ENCODE data around the gene KCNJ10.
"Not testable (repeated sequence)": the region's sequence is repeated elsewhere in the genome, so short reads cannot be mapped to it uniquely, and the experiment has no call there.

KCNJ10 gene

DNA sequence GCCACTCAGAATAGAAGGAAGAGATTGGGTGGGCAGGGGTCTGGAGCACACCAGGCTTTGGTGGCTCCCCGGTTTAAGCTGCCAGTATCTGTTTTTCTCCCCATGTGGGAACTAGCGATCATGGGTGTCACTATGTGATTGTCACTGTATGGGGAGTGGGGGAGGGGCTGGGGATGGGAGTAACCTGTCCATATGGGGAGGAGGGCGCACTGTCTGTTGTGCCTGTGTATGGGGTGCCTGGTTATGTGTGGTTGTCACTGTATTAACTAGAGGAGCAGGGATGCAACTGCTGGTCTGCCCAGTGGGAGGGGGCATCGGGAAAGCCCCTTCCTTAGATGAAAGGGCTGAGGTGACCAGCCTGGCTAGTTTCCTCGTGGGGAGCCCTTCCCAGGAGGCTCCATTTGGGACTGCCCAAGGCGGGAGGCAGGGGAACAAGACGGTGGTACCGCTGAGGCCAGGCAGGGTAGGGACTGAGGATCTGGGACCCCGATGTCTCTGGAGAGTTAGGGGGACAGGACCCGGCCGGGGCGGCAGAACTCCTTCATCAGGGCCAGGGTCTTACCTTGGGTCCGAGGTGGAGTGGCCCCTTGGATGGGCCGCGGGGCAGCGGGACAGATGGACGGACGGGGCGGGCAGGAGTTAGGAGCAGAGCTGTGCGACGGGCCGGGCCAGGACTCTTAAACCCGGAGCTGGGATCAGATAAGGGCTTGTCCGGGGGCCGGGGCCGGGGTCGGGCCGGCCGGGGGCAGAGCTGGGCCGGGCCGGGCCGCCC lies at the start of gene KCNJ10:
TSS of gene KCNJ10 (minus strand) at position 701 of the 772 bp plus-strand sequence. CDS start 27,628 bp downstream, outside the sequence.
- no peak for DNase-seq

DNA sequence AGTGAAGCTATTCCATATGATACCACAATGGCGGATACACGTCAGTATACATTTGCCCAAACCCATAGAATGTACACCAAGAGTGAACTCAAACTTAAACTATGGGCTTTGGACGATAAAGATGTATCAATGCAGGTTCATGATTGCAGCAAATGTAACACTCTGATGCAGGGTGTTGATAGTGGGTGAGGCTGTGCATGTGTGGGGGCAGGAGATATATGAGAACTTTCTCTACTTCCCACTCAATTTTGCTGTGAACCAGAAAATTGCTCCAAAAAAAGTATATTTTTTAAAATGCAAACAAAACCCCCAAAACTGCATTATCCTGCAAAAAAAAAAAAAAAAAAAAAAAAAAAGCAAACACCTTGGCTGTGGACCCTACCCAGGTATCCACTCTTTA lies 49.0 kb upstream of the KCNJ10 start:
- no peak for DNase-seq

DNA sequence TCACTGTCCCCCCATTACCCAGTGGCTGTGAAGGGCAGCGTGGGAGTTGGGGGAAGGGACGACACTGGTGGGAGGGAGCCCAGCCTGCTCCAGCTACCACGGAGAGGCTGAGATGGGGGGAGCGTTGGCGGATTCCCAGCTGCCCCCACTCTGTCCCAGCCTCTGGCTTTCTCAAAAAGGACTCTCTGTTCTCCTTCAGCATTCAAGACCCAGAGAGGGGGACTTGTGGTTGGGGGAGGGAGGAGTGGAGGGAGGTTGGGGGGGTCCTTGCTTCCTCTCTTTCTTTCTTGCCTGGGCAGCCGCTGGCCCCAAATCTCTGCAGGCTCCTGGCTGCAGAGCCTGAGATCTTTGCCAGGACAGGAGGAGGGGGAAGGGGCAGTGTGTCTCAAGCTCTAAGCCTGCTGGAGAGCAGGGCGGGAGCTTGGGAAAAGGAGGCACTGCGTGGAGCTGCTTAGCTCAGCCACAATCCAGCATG lies 47.8 kb upstream of the KCNJ10 start:
- DNase-seq, result no peak

DNA sequence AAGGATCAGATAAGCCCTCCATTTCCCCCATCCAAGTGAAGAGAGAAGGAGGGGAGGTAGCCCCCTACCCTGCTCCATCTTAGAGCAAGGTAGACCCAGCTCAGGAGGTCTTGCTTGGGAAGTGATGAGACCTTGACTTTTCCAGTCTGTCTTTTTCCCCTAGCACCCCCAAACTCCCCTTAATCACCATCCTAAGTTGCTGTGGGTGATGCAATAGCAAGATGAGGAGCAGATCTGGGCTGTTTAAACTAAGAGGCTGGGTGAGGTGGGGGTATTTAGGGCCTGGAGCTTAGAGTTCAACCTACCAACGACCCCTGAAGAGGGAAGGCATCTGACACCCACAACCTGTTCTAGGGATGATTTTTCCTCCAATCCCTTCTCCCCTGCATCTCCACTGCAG lies 47.3 kb upstream of the KCNJ10 start:
- no peak for DNase-seq

DNA sequence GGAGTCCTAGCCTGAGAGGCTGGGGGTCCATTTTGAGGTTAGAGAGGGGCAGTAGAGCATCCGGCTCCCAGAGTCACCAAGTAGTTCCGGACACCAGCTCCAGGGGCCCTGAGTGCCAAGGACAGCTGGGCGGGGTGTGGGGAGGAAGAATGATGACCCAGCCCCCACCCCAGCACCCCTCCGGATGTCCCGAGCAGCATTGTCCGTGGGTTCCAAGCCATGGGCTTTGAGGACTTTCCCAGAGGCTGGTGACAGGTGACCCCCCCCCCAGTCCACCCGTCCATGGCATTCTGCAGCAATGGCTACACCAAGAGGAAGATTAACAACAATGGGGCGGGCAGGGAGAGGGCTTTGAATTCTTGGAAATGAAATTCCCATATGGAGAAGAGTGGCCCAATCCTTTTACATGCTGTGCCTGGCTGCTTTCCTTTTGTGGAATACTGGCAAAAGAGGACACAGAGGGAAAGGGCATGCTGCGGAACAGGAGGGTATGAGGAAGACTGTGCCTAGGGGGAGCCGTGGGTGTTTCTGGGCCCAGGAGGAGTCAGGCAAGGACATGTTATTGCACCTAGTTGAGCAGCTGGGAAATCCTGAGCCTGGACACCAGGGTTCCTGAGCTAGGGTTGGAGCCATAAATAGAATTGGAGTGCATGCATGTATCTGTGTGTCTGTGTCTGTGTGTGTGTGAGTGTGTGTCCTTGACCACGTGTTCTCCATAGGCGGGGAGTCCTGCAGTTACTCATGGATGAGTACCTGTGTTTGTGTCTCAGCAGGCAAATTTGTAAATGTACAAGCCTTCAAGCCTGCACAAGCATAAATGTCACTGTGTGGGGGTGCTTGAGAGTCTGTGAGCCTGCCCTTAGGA lies 46.6 kb upstream of the KCNJ10 start:
- no peak for DNase-seq

DNA sequence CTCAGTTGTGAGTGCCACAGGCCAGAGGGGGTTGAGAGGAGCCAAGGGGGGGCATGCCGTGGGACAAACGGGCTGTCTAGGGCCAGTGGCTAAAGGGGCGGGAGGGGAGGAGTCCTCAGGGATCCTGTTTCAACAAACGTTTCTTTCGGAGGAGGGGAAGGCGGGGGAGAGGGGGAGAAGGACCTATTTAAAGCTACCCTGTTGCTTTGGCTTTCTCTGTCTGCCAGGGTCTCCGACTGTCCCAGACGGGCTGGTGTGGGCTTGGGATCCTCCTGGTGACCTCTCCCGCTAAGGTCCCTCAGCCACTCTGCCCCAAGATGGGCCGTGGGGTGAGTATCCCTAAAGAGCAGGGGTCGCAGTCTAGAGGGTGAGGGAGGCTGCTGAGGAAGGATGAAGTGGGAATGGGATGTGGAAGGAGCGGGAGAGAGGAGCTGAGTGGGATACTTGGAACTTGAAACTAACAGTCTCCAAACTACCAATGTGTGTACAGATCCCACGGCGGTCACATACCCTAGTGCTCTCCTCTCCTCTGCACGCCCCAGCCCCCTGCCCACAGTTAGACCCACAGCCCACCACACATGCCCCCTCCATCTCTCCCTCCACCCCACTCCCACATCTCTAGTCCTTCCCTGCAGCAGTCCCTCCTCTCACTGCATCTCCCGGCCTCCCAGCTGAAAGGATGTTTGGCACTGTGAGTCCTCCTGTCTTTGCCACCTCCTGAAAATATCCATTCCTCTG lies 45.8 kb upstream of the KCNJ10 start, which contains the start of gene ATP1A2:
TSS of gene ATP1A2 (plus strand) at position 215 of the 738 bp plus-strand sequence. CDS start at position 318, 103 bp downstream.
- no peak for DNase-seq

DNA sequence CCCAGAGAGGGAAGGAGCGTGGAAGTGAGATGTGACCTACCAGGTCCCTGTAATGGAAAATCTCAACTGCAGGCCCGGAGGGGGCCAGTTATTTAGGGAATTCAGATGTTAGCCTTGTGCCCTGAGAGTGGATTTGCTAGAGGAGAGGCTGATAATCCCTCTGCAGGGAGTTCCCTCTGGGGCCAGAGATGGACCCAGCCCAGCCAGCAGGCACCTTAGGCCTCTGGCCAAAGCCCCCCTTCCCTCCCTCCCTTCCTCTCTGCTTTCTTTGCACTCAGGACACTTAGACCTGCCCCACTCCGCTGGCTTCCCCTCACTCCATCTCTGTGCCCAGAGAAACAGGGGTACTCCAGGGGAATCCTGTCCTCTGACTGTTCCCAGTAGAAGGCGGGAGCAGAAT lies 44.1 kb upstream of the KCNJ10 start:
- no peak for DNase-seq

DNA sequence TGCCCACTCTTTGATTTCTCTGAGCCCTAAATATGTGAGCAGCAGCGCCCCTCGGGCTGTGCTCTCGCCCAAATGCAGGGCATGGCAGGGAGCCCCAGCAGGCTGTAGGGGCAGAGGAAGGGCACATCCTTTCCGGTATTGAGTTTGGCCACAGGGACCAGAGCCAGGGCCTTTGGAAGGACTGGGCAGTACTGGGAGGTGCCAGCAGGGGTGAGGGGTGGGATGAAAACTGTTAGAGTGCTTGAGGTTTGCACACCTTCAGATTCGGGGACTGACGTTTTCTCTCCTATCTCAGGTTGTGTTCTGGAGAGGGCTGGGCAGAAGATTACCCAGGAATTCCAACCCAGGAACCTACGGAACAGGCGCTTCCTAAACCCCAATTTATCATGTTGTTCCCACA lies 43.4 kb upstream of the KCNJ10 start:
- DNase-seq, result no peak

DNA sequence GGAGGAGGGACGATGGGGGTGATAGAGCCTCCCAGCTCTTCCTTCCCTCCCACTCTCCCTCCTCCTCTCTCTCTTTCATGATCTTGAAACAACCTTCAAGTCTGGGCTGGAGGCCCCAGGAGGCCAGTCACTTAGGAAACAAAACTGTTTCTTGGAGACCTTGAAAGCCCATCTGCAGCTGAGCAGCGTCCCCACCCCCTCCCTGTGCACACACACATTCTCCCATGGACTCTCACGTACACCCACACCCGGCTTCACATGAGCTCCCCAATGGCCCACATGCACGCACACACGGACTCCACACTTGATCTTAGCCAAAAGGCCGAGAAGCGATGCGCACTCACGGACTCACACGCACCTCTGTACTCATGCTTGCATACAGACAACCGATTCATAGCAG lies 42.4 kb upstream of the KCNJ10 start:
- DNase-seq, result no peak

DNA sequence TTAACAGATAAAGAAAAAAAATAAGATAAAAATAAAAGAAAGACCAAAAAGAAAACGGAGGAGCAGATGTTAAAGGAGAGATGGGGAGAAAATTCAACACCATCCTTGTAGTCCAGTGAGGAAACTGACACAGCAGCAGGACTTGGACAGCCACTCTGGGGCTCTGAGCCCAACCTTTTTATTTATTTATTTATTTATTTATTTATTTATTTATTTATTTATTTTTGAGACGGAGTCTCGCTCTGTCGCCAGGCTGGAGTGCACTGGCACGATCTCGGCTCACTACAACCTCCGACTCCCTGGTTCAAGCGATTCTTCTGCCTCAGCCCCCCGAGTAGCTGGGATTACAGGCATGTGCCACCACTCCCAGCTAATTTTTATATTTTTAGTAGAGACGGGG lies 41.5 kb upstream of the KCNJ10 start:
- DNase-seq, result not testable (repeated sequence)

DNA sequence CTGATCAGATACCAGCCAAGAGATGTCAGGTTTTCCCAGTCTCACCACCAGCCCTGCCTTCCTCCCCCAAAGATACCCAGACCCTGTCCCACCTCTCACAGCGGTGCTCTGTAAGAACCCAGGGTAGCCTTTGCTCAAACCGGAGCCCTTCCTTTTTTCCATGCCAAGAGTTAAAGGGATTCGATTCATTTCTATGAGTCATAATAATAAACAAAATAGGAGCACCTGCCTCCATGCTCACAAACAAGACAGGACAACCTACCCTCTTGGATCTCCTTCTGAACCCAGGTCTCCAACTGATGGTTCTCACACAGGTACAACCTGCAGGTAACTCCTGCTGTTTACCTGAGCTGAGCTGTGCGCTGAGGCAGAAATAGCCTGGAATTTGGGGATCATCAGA lies 39.7 kb upstream of the KCNJ10 start:
- no peak for DNase-seq

DNA sequence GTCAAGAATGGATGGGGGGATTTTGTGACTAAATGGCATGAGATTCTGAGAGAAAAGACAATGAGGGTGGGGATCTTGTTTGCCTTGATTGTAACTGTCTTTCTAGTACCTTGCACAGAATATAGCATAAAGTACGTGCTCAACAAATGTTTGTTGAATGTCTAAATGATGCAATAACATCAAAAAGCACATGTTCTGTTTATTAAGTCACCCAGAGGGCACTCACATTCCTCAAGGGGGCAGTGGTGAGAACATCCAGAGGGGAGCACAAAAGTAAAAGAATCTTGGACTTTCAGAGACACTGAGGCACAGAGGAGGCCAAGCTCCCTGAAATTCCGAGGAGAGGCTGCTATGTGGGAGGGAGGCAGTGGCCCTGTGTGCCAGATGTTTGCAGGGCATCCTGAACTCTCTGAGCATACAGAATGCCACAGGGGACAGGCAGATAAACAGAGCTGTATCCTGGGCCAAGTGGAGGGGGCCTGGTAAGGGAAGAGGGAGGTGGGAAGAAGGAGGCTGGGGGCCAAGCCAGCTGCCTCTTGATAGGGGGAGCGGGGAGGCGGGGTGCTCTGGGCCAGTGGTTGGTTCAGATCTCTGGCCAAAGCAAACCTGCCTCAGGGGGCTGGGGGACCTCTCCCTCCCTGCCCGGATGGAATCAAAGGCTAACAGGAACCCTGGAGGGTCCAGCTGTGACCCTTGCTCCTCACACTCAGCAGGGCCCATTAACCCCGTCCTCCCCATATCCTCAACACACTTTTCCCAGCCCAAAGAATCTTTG lies 39.1 kb upstream of the KCNJ10 start:
- DNase-seq, result no peak

DNA sequence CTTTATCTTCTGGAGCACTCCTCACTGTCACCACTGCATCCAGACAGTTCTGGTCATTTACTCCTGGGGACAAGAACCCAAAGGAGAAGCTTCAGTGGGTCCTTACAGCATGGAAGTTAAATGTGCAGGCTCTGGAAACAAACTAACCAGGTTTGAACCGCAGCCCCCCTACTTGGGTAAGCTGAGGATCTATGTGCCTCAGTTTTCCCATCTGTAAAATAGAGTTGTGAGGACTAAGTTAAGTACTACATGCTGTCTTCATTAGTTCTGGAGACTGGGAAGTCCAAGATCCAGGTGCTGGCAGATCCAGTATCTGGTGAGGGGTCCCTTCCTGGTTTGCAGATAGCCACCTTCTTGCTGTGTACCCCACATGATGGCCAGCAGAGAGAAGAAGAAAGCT lies 37.6 kb upstream of the KCNJ10 start:
- DNase-seq, result no peak

DNA sequence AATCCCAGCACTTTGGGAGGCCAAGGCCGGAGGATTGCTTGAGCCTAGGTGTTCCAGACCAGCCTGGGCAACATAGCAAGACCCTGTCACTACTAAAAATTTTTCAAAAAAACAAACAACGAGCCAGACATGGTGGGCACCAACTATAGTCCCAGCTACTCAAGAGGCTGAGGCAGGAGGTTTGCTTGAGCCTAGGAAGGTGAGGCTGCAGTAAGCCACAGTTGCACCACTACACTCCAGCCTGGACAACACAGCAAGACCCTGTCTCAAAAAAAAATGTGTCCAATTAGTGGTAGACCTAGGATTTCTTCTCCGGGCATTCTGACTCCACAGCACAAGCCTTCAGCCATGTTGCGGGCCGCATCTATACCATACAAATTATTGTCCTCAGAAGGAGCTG lies 35.2 kb upstream of the KCNJ10 start:
- DNase-seq, result no peak

DNA sequence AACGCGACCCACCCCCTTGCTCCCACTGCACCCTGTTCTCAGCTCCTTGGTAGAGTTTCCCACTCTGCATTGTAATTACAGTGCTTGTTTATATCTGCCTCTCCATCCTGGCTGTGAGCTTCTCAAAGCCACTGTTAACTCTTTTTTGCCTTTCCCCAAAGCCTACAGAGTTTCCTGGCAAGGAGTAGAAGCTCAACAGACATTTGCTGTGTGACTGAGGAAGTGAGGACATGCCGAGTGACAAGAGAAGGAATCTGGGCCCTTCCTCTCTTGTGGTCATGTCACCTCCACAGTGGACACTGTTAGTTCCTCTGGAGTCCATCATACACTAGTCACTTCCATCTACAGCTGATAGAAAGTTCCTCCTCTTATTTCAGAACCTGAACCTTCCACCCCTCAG lies 34.5 kb upstream of the KCNJ10 start:
- no peak for DNase-seq

DNA sequence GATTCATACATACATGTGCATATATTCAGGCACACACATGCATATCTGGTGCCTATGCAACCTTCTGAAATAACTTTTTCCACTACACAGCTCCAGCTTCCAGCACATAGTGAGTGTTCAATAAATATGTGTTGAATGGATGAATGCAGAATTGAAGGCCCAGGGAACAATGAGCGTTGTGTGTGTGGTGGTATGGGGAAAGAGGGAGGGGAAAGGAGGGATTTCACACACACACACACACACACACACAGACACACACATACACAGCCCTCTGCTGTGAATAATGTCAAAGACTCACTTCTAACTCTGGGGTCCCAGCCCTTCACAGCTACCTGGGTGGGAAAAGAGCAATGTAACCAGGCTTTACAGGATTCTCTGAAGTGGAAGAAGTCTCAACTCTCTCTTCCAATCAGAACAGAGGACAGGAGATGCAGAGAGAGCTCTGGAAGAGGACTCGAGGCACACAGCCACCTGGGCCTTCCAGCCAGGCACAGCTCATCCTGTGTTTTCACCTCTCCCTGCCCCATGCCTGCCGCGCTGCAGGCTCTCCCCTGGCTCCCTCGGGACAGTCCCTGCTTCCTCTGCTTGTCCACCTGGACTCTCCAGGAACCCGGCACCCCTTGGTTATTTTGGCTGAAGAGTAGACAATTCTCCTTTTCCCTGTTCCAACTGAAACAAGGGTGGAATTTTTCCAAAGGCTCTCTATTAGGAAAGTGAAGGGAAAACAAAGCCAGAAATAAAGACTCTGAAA lies 33.9 kb upstream of the KCNJ10 start:
- DNase-seq, result no peak

DNA sequence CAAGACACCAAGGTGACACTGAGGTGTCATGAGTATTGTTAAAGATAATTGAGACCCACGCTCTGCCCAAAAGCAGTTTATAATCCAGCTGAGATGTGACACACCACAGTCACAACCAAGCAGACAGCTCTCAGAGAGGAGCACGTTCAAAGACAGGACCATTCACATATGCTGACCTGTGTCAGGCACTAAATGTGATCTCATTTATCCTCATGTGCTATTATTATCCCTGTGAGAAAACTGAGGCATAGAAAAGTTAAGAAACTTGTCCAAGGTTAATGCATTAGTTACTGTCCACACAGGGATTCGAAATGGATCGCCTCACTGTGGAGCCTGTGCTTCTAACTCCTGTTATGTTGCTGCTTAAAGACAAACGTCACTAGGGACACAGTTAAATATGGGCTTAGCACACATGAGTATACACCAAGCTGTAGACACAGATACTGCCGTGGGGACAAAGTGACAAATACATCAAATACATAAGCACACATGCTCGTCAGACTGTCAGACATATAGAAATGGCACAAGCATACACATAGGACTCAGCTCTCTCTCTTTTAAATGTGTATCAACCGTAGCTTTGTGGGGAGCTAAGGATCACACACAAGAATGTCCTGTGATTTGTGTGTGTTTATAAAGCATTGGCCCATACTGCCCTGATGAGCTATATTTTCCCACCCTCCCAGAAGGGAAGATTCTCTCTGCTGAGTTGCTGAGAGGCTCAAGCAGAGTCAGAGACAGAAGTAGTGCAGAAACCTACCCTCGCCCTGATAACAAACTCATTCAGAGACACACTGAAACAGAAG lies 32.0 kb upstream of the KCNJ10 start:
- DNase-seq, result no peak

DNA sequence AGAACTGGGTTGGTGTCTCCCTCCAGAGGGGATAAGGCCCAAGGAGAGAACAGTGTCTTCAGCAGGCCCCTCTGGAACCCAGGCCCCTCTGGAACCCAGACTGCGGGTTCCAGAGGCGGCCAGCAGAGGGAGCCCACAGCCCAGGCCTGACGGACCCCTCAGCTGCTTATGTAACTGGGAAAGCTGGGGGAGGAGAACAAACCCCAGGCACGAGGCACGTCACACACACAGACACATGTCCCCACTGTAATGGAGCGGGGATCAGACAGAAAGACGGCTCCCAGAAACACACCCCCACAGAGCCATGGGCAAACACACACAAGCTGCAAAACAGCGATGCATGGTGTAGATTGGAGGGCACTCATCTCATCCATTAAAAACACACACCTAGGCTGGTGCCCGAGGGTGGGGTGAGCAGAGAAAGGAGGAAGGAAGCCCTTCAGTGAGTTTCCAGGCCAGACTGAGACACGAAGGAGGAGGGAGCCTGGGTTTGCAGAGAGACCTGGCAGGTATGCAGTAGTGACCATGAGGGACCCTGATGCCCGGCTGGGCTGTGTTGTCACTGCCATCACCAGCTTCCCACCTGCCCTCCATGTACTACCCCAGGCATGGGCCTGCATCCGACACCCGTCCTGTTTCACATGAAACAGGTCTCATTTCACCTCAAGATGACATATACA lies 31.2 kb upstream of the KCNJ10 start:
- DNase-seq, result peak; percentile 91

DNA sequence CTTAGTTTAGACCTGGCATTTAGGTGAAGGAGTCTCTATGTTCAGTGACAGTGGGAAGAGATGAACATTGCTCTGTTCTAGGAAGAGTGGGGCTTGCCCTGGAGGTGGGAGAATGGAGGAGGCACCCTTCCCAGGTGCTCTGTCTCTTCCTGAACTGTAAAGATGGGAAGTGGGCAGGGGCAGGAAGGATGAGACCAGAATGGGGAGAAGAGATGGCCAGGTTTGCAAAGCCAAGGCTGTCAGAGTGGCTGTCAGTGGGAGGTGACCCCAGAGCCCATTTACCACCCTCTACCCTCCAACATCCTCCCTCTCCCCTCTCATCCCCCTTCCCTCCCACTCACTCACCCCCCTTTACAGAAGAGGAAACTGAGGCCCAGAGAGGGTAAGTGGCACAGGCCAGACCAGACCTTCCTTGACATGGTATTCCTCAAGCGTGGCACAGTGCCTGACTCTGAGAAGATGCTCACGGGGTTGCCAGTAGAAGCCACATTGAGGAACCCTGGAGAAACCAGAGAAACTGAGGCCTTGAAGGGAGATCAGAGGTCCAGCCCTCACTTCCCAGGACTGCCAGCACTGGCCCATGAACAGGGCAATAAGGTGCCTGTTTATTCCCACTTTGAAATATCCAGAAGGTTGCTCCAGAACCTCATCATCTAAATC lies 29.9 kb upstream of the KCNJ10 start:
- DNase-seq, result no peak

Data from activated CD8-positive, alpha-beta memory T cell treated with anti-CD3 and anti-CD28 coated beads for 24 hours (primary cell).